Liver (tissue), 3 donors: Measurements from ENCODE around the gene TMEM108.

Experiments used
- ATF3 ChIP-seq: IDR thresholded peaks from 2 replicates; pipeline ENCODE4 v1.6.1; 2016; ENCODE audit warnings: antibody characterized with exemption
- CTCF ChIP-seq: fragments of 150-350 bp; IDR thresholded peaks from 2 replicates; pipeline ENCODE4 v1.5.1; 2017; ENCODE audit warnings: improper control_type of control experiment, low read depth, low read length; ENCODE audit not compliant: missing input control
- EGR1 ChIP-seq, 2 donors: IDR thresholded peaks; 2 replicates each; pipeline ENCODE4 v1.6.1; 2016 to 2018; ENCODE audit warnings: antibody characterized with exemption in 2 of 2, low read depth in 2 of 2
- YY1 ChIP-seq: IDR thresholded peaks from 2 replicates; pipeline ENCODE4 v1.6.1; 2016; ENCODE audit warnings: antibody characterized with exemption, mild to moderate bottlenecking
- donor health status: healthy.
- donor health status: healthy.

DNA sequence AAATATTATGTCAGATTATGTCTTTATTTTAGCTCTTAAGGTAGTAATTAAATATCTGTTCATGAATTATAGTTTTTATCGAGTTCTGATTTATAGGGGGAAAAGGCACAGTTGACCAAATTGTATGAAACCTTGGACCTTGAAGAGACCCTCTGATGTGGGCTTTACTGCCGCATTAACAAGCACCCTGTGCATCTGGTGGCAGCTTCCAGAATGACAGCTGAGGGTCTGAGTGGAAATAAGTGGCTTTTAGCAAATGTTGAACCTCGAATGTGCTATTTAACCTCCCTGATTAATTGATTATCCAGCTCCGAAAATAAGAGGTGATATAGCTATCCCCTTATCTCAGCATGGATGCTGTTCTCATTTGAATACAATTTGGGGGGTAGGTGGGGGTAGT is 87.0 kb downstream of the TMEM108 start:
- no peak for TF ChIP-seq CTCF
- TF ChIP-seq YY1: no peak
- TF ChIP-seq ATF3: no peak
- no peak for TF ChIP-seq EGR1 (IDR thresholded peaks at IDR 0.05; ENCODE audit: low read depth in 2 of 2)
